Nephron progenitor cell (in vitro differentiated cells): ENCODE data around the gene POLN.
A peak's percentile ranks its signal among the peaks of the same experiment; 100 is the strongest.

Experiments used
- DNase-seq: peaks from one replicate; pipeline ENCODE4 v3.0.0; 2021
- H3K27ac Mint-ChIP-seq: 2 replicates; pipeline ENCODE4 v1.8.0; 2021; ENCODE audit warnings: mild to moderate bottlenecking, moderate library complexity, mixed read lengths
- H3K27me3 Mint-ChIP-seq: 2 replicates; pipeline ENCODE4 v1.8.0; 2021; ENCODE audit warnings: mild to moderate bottlenecking, low read depth, mixed read lengths; ENCODE audit not compliant: poor library complexity
- H3K36me3 Mint-ChIP-seq: 2 replicates; pipeline ENCODE4 v1.8.0; 2021; ENCODE audit warnings: low read depth, mixed read lengths
- H3K4me1 Mint-ChIP-seq: 2 replicates; pipeline ENCODE4 v1.8.0; 2021; ENCODE audit warnings: mixed read lengths
- H3K4me3 Mint-ChIP-seq: 2 replicates; pipeline ENCODE4 v1.8.0; 2021; ENCODE audit warnings: mild to moderate bottlenecking, moderate library complexity, mixed read lengths
- H3K9me3 Mint-ChIP-seq: 2 replicates; pipeline ENCODE4 v1.8.0; 2021; ENCODE audit warnings: mild to moderate bottlenecking, moderate library complexity, mixed read lengths
- CTCF ChIP-seq: fragments of 200-600 bp; sonication (generic); IDR thresholded peaks from 2 replicates; pipeline ENCODE4 v1.5.0; 2021; ENCODE audit warnings: antibody characterized with exemption

Gene POLN

GRCh38 chr4:2250357-2251072 lies 8.6 kb upstream of the POLN start:
- DNase-seq: peak; percentile 1
- Mint-ChIP-seq H3K27ac (no peak overlapping the region), H3K4me1 (peaks cover 33% of the 10 kb centered on the region), H3K4me3 (no peak overlapping the region), H3K27me3 (no peaks in the 10 kb centered on the region), H3K36me3 (peaks cover 17% of the 10 kb centered on the region), H3K9me3 (no peaks in the 10 kb centered on the region)
- TF ChIP-seq CTCF: no peak

GRCh38 chr4:2249526-2250356 lies 7.8 kb upstream of the POLN start:
- no peak for TF ChIP-seq CTCF
- H3K4me1 Mint-ChIP-seq: peaks cover 37% of the 10 kb centered on the region
- H3K27me3 Mint-ChIP-seq: no peaks in the 10 kb centered on the region
- no peak overlapping the region for H3K4me3 Mint-ChIP-seq
- no peak for DNase-seq
- H3K27ac Mint-ChIP-seq: no peak overlapping the region
- no peaks in the 10 kb centered on the region for H3K9me3 Mint-ChIP-seq
- peaks cover 17% of the 10 kb centered on the region for H3K36me3 Mint-ChIP-seq

GRCh38 chr4:2248821-2249261 lies 6.9 kb upstream of the POLN start:
- Mint-ChIP-seq H3K36me3 (peaks cover 10% of the 10 kb centered on the region), H3K27me3 (no peaks in the 10 kb centered on the region), H3K4me3 (no peak overlapping the region), H3K27ac (no peak overlapping the region), H3K4me1 (peaks cover 37% of the 10 kb centered on the region), H3K9me3 (no peaks in the 10 kb centered on the region)
- TF ChIP-seq CTCF: no peak
- DNase-seq: peak; percentile 1

GRCh38 chr4:2248044-2248780 lies 6.3 kb upstream of the POLN start:
- peak; percentile 1 for DNase-seq
- TF ChIP-seq CTCF: no peak
- Mint-ChIP-seq H3K4me3 (no peak overlapping the region), H3K27me3 (no peaks in the 10 kb centered on the region), H3K9me3 (no peaks in the 10 kb centered on the region), H3K4me1 (peaks cover 38% of the 10 kb centered on the region), H3K36me3 (peaks cover 13% of the 10 kb centered on the region), H3K27ac (no peak overlapping the region)

GRCh38 chr4:2247128-2248043 lies 5.5 kb upstream of the POLN start:
- DNase-seq: no peak
- TF ChIP-seq CTCF: no peak
- Mint-ChIP-seq H3K27ac (no peak overlapping the region), H3K4me1 (peaks cover 32% of the 10 kb centered on the region), H3K27me3 (no peaks in the 10 kb centered on the region), H3K36me3 (peaks cover 9% of the 10 kb centered on the region), H3K9me3 (no peaks in the 10 kb centered on the region), H3K4me3 (no peak overlapping the region)
